K562 (cell line): ENCODE data around the gene ALAS2. TPM values are rescaled to one million over a fixed set of nuclear protein-coding genes. Genes with fewer than 3 reads are reported as not detected.

Experiments
- ARID4B ChIP-seq: sonication (generic); formaldehyde crosslinking; IDR thresholded peaks from 2 replicates; pipeline ENCODE4 v1.8.0; 2022; ENCODE audit warnings: mild to moderate bottlenecking, missing genetic modification reagents
- ESRRB ChIP-seq: fragments of 250-450 bp; sonication (Bioruptor Pico); IDR thresholded peaks from 2 replicates; pipeline ENCODE4 v1.5.0; 2020; ENCODE audit warnings: mild to moderate bottlenecking, moderate library complexity, borderline replicate concordance
- FUS ChIP-seq: fragments of 200-400 bp; formaldehyde crosslinking; optimal IDR thresholded peaks from 2 replicates; pipeline ENCODE3; 2017; ENCODE audit warnings: low read depth, low read length
- NFIC ChIP-seq: fragments of 450-650 bp; IDR thresholded peaks from 2 replicates; pipeline ENCODE4 v1.6.1; 2017; ENCODE audit warnings: mild to moderate bottlenecking, inconsistent platforms
- PCBP2 ChIP-seq: fragments of 200-400 bp; formaldehyde crosslinking; IDR thresholded peaks from 2 replicates; pipeline ENCODE4 v1.6.1; 2018; ENCODE audit warnings: low read length, low read depth, mild to moderate bottlenecking, moderate library complexity; ENCODE audit not compliant: poor library complexity, severe bottlenecking
- PML ChIP-seq: IDR thresholded peaks from 2 replicates; pipeline ENCODE4 v1.6.1; 2012; ENCODE audit warnings: low read length, inconsistent platforms
- SFPQ ChIP-seq: fragments of 200-400 bp; formaldehyde crosslinking; IDR thresholded peaks from 2 replicates; pipeline ENCODE4 v1.6.1; 2017; ENCODE audit warnings: mild to moderate bottlenecking, low read depth, low read length, moderate library complexity
- SMAD1 ChIP-seq: fragments of 150-350 bp; IDR thresholded peaks from 2 replicates; pipeline ENCODE4 v1.6.1; 2014; ENCODE audit warnings: low read length, low read depth; ENCODE audit not compliant: partially characterized antibody
- SREBF1 ChIP-seq: fragments of 150-350 bp; IDR thresholded peaks from 2 replicates; pipeline ENCODE4 v1.6.1; 2014; ENCODE audit warnings: antibody characterized with exemption, low read depth, low read length, borderline replicate concordance
- THAP7 ChIP-seq: fragments of 250-450 bp; sonication (Bioruptor Pico); IDR thresholded peaks from 2 replicates; pipeline ENCODE4 v1.5.0; 2021
- ZBTB26 ChIP-seq: fragments of 450-650 bp; formaldehyde crosslinking; IDR thresholded peaks from 2 replicates; pipeline ENCODE4 v1.4.0; 2022; ENCODE audit warnings: missing genetic modification characterization
- ZBTB33 ChIP-seq: sonication (generic); formaldehyde crosslinking; IDR thresholded peaks from 2 replicates; pipeline ENCODE4 v1.8.1; 2023; ENCODE audit warnings: mild to moderate bottlenecking, missing genetic modification reagents
- ZBTB34 ChIP-seq: fragments of 250-450 bp; sonication (Bioruptor Pico); IDR thresholded peaks from 2 replicates; pipeline ENCODE4 v1.8.0; 2021; ENCODE audit warnings: mild to moderate bottlenecking, moderate library complexity
- ZNF695 ChIP-seq: fragments of 450-650 bp; formaldehyde crosslinking; IDR thresholded peaks from 2 replicates; pipeline ENCODE4 v1.4.0; 2020; ENCODE audit warnings: mild to moderate bottlenecking, moderate library complexity
- ZZZ3 ChIP-seq: fragments of 450-650 bp; IDR thresholded peaks from 2 replicates; pipeline ENCODE4 v1.6.1; 2016; ENCODE audit warnings: antibody characterized with exemption, mild to moderate bottlenecking, moderate library complexity
- polyA plus RNA-seq, 8 experiments: library from polyadenylated mRNA; depleted of rRNA in 4 of 8; stranded (reverse) in 5 of 8; unstranded in 3 of 8; fragments of >200 nt; fragmentation: Nextera tagmentation in 2 of 8; fragmentation: Illumina TruSeq in 1 of 8; extraction: Ambion mirVana in 2 of 8; extraction: Trizol in 1 of 8; gene quantifications; 2 replicates each; pipeline versions ENCODE4 v1.2.1 to v1.2.3, GENCODE V29; 2011 to 2014; ENCODE audit warnings: inconsistent platforms in 1 of 8, missing spikeins in 1 of 8
- total RNA-seq, 7 experiments: library from RNA; depleted of rRNA in 6 of 7; stranded (reverse); fragments of >200 nt in 6 of 7; fragmentation: Illumina TruSeq in 2 of 7; extraction: Trizol in 2 of 7; gene quantifications; 2 replicates each; pipeline versions ENCODE4 v1.2.1 to v1.2.3, GENCODE V29; 2011 to 2021; ENCODE audit warnings: low replicate concordance in 1 of 7

ALAS2 gene
- total and polyA plus RNA-seq, 9 of the 15 experiments (the other 6 are each of a cell fraction or from before 2014, with no cell fraction given) = 14.6 to 101 (median 33.4) TPM

GRCh38 chrX:54992911-54993622 is 37.7 kb downstream of the ALAS2 start (continued):
- TF ChIP-seq ARID4B (CRISPR knock-in tag) (no peak), NFIC (peak; percentile 37; the same call in 1 of the 2 replicates), FUS (no peak), ZBTB33 (no peak), SFPQ (no peak), PML (0 out of 2 replicates have a peak, but pooled peaks have one; percentile 38), PCBP2 (no peak), ESRRB (no peak), ZNF695 (no peak), ZZZ3 (no peak), SREBF1 (no peak), THAP7 (CRISPR knock-in tag) (no peak), SMAD1 (no peak), ZBTB34 (CRISPR knock-in tag) (no peak), ZBTB26 (CRISPR knock-in tag) (no peak)
